Endothelial cell of umbilical vein (primary cell): Measurements from ENCODE around the gene ZBTB43.

ENCODE experiments used
- EZH2 ChIP-seq: IDR thresholded peaks from 2 replicates; pipeline ENCODE4 v1.6.1; 2012; ENCODE audit warnings: borderline replicate concordance, low read depth, mild to moderate bottlenecking, moderate library complexity, low read length, inconsistent platforms; ENCODE audit not compliant: severe bottlenecking
- FOS ChIP-seq: IDR thresholded peaks from 2 replicates; pipeline ENCODE4 v1.6.1; 2011; ENCODE audit warnings: mild to moderate bottlenecking, low read length, moderate library complexity, borderline replicate concordance; ENCODE audit not compliant: insufficient read depth
- JUN ChIP-seq: IDR thresholded peaks from 2 replicates; pipeline ENCODE4 v1.6.1; 2011; ENCODE audit warnings: borderline replicate concordance, low read depth; ENCODE audit not compliant: insufficient read length, insufficient read depth
- POLR2A ChIP-seq: IDR thresholded peaks from 2 replicates; pipeline ENCODE4 v1.6.1; 2012; ENCODE audit warnings: low read depth, mild to moderate bottlenecking, control low read depth, low read length
- POLR2AphosphoS5 ChIP-seq: IDR thresholded peaks from 2 replicates; pipeline ENCODE4 v1.6.1; 2012; ENCODE audit warnings: low read depth, mild to moderate bottlenecking, control low read depth, low read length, moderate library complexity; ENCODE audit not compliant: insufficient read depth
- TF ChIP-seq, protein P1 (sequence below), 2 donors: IDR thresholded peaks; 1 replicate in 1 of 2; 2 replicates in 1 of 2; pipeline ENCODE4 v1.5.1; 2011; ENCODE audit warnings: low read length in 2 of 2, mild to moderate bottlenecking in 2 of 2, moderate library complexity in 2 of 2, control low read depth in 1 of 2, inconsistent platforms in 1 of 2, low read depth in 1 of 2; ENCODE audit not compliant: insufficient read depth in 1 of 2; ENCODE audit errors: extremely low read depth in 1 of 2

- TF ChIP-seq, protein P1, sequence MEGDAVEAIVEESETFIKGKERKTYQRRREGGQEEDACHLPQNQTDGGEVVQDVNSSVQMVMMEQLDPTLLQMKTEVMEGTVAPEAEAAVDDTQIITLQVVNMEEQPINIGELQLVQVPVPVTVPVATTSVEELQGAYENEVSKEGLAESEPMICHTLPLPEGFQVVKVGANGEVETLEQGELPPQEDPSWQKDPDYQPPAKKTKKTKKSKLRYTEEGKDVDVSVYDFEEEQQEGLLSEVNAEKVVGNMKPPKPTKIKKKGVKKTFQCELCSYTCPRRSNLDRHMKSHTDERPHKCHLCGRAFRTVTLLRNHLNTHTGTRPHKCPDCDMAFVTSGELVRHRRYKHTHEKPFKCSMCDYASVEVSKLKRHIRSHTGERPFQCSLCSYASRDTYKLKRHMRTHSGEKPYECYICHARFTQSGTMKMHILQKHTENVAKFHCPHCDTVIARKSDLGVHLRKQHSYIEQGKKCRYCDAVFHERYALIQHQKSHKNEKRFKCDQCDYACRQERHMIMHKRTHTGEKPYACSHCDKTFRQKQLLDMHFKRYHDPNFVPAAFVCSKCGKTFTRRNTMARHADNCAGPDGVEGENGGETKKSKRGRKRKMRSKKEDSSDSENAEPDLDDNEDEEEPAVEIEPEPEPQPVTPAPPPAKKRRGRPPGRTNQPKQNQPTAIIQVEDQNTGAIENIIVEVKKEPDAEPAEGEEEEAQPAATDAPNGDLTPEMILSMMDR (IDR thresholded peaks at IDR 0.05; ENCODE audit: extremely low read depth in 1 of 2, insufficient read depth in 1 of 2, low read depth in 1 of 2, low read length in 2 of 2) = no peak
- no peak for TF ChIP-seq FOS
- no peak for TF ChIP-seq POLR2A
- no peak for TF ChIP-seq POLR2AphosphoS5
- no peak for TF ChIP-seq JUN
- TF ChIP-seq EZH2 = no peak
Observed at GRCh38 chr9:126805554-126806262, 868 bp downstream of the ZBTB43 start.
